HG02973 (cell line): ENCODE data around the gene B4GAT1.
"Not testable (repeated sequence)": the region's sequence is repeated elsewhere in the genome, so short reads cannot be mapped to it uniquely, and the experiment has no call there.

ENCODE experiments used
- ATAC-seq: cut with Tn5 transposase; IDR thresholded peaks from one replicate; pipeline ENCODE4 v1.9.1; 2021; ENCODE audit warnings: moderate library complexity; ENCODE audit not compliant: unreplicated experiment

B4GAT1 gene

DNA sequence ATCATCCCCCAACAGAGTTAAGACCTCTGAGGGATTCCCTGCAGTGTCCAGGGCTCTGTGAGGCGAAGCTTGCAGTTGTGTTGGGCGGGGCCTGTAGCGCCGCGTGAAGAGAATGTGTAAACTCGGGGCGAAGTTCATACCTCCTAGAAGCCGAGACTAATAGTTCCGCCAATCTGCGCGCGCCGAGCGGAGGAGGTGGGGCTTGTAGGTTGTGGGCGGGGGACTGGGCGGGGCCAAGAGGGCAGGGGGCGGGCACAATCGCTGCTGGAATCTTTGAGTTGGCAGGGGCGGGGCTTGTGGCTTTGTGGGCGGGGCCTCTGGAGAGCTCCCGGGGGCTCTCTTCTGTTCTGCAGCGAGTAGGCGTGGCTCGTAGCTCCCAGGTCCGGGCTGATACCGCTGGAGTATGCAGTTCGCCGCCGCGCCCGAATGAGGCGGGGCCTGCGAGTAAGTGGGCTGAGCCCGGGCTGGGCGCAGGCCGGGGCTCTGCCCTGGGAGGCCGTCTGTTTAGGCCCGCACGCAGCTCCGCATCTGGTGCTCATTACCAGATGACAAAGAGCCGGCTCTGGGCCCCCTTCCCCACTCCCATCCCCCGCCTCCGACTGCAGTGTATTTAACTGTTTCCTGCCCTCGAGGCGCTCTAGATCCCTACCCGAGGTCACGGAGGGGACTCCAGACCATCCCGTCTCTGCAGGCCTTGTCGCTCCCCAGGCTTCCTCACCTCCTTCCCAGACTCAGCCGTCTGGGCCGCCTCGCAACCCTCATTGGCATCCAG lies 34.7 kb downstream of the B4GAT1 start:
- ATAC-seq = peak; percentile 52

DNA sequence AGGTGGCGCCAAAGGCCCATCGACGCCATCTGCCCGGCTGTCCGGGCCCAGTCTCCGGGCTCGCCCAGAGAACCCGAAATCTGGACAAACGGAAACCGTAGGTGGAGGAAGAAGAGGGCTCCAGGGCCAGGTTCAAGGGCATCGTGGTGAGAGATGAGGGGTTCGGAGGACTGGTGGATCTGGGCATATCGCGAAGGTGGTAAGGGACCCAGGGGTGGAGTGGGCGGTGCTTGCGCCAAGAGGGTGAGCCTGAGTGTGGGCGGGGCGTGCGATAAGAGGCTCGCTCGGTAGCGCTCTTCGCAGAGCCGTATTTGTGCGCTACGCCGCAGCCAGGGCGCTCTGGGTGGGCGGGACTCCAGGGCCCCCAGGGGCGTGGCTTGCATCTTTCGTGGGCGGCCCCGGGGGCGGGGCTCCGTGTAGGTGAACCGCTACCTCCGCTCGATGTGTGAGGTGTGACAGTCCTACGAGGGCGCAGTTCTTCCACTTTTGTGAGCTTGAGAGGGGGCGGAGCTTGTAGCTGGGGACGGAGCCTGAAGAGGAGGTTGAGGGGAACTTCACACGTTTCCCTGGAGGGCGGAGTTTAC lies 35.4 kb downstream of the B4GAT1 start:
- peak; percentile 65 for ATAC-seq

DNA sequence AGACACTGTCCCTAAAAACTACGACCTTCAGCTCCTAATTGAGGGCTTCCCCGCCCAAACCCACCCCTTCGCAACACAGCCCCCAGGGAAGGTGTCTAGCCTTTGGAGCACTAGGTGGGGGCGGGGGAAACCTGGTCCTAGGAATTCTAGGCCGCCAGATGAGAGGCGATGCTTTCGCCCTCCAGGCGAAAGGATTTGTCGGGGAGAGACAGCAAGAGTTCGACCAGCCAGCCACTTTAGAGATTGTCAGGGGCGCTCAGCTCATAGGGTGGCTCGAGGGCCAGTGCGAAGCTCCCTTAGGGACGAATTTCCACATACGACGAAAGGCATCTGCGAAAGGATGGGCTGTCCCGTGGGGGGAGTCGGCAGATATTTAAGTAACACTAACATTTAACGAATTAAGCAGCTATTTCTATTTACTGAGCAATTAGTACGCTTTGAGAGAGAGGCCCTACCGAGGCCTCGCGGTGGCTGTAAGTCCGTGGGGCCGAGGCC lies 35.9 kb downstream of the B4GAT1 start:
- ATAC-seq = no peak

DNA sequence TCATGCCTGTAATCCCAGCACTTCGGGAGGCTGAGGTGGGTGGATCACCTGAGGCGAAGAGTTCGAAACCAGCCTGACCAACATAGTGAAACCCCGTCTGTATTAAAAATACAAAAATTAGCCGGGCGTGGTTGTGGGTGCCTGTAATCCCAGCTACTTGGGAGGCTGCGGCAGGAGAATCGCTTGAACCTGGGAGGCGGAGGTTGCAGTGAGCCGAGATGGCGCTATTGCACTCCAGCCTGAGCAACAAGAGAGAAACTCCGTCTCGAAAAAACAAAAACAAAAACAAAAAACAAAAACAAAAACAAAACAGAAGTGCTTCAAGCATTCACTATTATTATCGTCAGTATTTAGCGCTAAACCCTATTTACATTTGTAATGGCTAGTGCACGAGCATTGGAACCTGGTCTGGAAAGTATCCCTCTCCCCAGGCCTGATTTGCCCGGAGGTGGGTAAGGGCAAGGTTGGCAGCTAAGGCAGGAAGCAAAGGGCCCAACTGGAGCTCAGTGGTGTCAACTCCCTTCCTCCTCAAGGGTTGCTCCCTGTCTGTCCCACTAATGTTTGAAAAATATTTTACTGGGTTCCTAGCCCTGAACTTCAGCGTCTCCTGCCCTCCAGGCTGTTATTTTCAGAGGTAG lies 36.5 kb downstream of the B4GAT1 start:
- ATAC-seq = not testable (repeated sequence)

DNA sequence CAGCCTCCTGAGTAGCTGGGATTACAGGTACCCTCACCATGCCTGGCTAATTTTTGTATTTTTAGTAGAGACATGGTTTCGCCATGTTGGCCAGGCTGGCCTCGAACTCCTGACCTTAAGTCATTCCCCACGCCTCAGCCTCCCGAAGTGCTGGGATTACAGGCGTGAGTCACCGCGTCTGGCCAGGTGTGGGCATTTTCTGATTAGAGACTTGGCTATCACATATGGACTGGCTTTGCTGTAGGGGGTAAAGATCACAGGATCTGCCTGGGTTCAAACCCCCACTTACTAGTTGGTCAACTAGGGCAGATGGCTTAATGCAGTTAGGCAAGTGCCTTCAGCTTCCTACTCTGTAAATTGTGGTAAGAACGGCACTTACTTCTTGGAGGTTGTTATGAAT lies 37.1 kb downstream of the B4GAT1 start:
- no peak for ATAC-seq

DNA sequence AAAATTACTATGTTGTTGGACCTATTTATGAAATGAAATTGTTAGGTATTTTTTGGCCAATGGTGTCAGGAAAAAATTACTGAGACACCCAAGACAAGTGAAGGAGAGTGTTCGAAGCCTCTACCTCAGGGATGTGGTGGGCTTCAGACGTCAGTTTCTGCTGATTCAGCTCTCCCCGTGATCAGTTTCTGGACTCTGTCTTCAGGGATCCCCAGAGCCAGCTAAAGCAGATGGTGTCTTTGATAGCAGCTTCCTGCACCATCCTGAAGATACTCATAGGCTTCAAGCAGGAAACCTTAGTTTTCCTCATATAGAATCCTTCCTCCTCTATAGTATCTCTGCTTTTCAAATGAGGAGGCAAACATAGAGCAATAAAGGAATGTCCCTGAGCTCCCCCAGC lies 38.0 kb downstream of the B4GAT1 start:
- no peak for ATAC-seq

DNA sequence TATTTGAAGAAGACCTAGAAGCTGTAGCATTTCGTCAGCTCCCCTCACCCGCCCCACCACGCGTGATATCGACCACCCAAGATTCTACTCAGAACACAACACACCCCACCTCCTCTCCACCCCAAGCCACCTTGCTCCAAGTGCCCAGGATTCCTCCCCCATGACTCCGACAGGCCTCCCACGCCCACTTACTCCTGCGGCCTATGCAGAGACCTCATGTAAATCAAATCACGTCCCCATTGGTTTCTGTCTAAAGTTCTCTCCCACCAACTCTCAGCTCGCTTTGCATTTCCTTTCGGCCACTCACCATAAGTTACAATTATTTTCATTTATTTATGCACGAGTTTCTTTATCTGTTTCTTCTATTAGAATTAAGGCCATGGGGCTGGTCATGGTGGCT lies 44.8 kb downstream of the B4GAT1 start:
- ATAC-seq = no peak

DNA sequence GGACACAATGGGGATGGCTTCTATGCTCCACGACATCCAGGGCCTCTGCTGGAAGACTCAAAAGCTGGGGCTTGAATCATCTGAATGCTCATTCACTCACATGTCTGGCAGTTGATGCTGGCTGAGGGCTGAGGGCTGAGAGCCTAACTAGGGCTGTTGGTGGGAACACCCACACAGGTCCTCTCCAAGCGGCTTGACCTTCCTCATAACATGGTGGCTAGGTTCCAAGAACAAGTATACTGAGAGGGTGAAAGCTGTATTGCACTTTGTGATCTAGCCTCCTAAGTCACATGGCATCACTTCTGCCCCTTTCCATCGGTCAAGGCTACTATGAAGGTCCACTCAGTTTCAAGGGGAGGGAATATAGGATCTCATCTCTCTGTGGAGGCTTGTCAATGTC lies 48.2 kb downstream of the B4GAT1 start:
- ATAC-seq = no peak

DNA sequence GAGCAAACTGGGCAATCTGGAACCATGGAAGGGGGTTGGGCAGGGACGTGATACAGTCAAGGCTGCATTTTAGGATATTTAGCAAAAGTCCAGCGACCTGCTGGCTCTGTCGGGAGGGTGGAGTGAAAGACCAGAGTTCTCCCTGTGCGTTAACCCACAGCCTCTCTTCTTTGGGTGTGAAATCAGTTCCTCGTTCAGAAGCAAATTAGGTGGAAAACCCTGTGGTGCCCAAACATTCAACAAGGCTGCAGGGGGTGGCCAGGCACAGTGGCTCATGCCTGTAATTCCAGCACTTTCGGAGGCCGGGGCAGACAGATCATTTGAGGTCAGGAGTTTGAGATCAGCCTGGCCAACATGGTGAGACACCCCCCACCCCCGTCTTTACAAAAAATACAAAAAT lies 49.8 kb downstream of the B4GAT1 start:
- no peak for ATAC-seq
